HG03520 (cell line): ENCODE data around the gene NUP93.

Experiments
- ATAC-seq: cut with Tn5 transposase; IDR thresholded peaks from one replicate; pipeline ENCODE4 v1.9.1; 2021; ENCODE audit warnings: mild to moderate bottlenecking, moderate library complexity; ENCODE audit not compliant: unreplicated experiment

NUP93 gene

DNA sequence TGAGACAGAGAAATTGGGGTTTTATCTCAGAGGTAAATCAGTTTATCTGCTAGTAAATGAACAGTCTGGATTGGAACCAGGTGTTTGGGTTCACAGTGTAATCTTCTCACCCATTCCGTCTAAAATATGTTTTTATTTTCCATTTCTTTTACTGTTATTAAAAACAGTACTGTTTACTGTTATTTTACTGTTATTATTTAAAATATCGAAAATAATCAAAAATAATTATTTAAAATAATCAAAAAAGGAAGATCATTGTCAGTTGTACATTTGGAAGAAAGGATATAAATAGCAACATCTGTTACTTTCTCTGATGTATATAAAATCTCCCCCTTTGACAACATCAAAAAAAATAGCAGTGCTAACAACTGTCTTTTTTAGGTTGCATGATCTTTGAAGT, 11.5 kb downstream of the NUP93 start:
- ATAC-seq = no peak

DNA sequence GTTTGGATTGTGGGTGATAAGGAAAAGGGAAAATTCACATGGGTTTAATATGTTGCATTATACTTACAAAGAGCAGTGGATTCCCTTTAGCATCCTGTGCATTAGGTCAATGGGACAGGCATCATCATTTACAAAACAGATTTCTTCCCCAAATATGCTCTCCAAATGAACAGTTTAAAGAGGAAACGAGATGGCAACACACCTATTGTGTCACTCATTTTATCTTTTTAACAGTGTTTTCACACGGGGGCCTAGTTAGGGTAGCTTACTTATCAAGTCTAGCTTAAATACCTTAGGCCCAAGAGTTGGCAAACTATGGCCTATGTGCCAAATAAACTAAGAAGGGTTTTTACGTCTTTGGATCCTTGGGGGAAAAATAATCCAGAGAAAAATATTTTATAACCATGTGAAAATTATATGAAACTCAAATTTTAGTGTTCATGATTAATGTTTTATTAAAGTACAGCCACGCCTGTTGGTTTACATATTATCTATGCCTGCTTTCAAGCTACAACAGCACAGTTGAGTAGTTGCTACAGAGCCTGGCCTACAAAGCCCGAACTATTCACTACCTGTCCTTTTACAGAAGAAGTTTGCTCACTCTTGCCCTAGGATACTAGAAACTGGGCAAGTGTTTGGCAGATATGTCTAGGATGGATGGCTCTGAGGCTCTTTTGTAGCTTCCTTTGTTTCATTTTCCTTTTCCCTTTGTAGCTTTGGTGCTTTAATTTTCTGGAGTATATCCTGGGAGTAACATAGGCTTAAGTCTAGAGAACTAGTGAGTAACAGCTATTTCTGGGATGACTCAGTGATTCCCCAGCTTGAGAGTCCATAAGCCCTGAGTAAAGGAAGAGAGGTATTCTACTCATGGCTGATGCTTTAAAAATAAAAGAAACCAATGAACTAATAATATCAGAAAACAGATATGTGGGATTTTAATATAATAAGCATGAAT, 12.4 kb downstream of the NUP93 start:
- ATAC-seq = no peak

DNA sequence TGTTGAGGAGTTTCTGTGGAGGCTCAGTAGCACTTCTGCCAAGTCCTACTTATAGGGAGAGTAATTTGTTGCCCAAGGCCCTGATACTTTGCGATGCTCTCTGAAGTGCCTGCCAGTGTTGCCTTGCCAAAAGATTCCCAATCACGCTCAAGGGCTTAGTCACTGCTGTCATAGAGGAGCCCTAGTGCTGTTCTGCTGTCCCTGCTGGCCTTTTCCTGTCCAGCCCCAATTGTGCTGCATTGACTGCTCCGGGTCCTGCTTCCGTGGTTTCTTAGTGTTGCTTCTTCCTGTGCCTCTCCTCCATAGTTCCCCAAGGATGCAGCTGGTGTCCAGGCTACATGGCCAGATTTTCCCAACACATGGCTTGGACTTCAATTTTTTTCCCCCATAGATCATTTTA, 13.9 kb downstream of the NUP93 start:
- no peak for ATAC-seq

GRCh38 chr16:56744996-56745640, 15.2 kb downstream of the NUP93 start:
- ATAC-seq = no peak

DNA sequence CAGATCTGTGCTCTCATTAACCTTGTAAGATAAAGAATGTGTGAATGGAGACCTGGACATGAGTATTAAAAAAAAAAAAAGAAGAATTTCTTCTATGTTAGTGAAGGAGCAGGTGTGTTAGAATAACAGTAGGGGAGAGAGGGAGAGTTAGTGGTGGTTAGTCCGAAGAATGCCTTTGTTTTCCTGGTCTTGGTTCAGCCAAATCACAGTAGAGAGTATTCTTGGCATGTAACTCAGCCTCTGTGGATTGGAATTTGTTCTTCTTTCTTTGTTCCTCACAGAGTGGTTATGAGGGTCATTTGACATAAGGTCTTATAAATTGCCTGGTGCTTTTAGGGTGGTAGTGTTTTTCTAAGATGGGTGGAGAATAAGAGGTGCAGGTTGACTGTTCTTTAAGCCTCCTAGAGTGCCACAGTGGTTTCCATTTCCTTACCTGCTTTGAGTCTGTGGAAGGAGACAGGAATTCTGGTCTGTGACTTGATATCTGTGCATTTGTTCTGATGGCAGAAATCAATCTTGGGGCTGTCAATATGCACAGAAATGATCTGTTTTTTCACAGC, 17.6 kb downstream of the NUP93 start:
- no peak for ATAC-seq

DNA sequence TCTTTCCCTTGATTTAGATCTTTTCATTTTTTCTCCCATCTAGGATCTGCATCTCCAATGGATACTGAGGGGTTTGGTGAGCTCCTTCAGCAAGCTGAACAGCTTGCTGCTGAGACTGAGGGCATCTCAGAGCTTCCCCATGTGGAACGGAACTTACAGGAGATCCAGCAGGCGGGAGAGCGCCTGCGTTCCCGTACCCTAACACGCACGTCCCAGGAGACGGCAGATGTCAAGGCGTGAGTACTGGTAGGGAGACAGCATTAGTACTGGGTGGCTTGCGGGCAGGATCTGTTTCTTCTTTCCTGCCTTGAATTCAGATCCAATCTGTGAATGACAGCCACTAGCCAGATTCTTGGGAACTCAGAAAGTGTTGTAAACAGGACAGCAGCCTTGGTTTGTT, 18.3 kb downstream of the NUP93 start:
- ATAC-seq = no peak

DNA sequence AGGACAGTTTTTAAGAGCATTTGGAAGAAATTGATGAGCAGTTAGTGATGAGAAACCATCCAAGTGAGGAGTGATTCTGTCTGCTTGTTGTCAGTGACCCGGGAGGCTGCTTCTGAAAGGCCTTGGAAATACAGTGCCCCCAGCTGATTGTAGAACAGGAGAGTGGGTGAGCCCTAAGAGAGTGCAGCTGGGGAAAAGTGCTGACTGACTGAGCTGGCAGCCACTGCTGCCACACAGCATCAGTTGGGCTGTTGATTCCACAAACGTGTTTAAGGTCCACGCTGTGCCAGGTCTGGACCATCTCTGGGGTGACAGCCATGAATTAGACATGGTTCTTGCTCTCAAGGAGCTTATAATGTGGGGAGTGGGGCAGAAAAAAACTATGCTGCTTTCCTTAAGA, 18.9 kb downstream of the NUP93 start:
- ATAC-seq = no peak

DNA sequence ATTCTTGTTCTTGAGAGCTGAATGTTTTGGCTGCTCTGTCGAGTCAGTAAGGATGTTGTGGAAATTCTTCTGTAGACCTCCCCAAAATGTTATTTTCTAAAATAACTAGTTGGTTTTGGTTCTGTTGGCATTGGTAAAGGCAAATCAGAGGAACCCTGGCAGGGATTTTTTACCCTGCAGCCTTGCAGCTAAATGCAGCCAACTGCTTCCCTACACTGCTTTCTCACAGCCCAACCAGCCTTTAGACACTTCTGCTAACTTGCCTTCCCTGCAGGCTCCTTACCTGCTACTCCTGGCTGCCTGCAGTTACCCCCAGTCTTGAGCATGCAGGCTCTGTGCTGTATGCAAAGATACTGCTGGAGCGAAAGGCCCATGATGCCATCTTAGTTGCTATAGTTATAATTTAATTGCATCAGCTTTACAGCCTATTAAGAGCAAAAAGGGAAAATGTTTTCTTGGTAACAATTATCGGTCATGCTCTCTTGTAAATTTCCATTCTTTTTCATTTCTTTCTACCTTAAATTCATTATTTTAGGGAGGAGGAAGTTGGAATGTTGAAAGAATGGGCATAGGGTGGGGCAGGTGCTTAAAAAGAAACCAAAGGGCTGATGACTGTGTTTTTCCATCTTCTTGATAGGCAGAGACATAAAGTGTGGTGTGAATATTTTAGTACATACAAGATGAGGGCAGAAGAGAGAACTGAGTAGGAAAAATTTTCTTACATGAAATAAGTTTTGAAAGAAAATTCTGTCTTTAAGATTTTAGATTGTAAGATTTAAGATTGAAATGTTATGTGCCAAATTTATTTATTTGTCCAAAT, 20.0 kb downstream of the NUP93 start:
- no peak for ATAC-seq

DNA sequence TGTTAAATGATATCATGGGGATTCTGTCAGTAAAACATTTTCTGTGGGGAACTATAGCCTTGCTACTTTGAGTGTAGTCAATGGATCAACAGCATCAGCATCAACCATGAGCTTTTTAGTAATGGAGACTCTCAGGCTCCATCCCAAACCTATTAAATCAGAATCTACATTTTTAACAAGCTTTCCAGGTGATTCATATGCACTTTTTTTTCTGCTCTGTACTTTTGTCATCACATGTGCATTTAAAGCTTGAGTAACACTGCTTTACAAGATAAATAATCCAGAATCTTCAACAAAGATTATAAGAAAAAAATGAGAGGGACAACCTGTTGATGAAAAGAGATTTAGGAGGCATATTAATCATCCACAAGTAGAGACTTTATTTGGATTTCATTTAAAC, 23.5 kb downstream of the NUP93 start:
- no peak for ATAC-seq

- ATAC-seq = no peak
Observed at GRCh38 chr16:56755038-56755437, 25.1 kb downstream of the NUP93 start.

- no peak for ATAC-seq
Observed at GRCh38 chr16:56758432-56758831, 28.5 kb downstream of the NUP93 start.

DNA sequence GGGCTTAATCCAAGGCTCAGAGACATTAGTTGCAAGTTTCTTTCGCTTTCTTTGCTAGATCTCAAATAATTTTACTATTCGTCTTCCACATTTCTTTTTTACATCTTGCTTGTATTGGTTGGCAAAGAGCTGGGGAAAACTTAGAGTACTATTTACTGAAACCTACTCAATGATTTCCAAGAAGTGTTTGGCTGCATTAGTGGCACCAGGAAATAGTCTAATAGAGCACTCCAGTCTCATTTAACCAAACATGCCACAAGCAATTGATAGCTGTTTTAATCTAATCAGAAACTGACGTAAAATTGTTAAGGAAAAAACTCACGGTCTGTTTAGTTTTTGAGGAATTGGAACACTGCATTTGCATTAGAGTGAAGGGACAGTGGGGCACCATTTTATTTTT, 29.0 kb downstream of the NUP93 start:
- ATAC-seq = no peak

DNA sequence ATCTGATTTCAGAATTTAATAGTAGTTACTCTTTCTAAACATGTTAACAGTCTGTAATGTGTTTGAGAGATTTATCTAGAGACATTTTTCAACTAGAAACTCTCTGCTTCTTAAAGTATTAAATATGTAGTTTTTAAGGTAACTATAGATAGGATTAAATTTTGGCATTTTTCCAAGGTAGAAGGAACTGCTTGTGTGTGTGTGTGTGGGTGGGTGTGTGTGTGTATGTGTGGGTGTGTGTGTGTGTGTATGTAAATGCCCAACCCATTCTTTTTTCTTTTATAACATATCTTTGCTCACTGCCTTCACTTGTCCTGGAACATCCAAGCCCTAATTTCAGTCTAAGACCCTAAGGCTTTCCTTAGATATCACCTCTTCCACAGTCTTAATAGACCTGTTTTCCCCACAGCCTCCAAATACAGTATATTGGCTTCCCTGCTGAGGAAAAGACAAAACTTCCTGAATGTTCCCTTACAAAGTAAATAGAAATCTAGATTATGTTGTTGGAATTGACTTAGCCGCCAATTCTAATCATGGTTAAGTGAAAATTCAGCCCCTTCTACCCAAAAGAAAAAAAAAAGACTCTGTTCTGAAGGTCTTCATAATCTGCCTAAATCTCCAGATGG, 33.5 kb downstream of the NUP93 start:
- ATAC-seq = no peak

DNA sequence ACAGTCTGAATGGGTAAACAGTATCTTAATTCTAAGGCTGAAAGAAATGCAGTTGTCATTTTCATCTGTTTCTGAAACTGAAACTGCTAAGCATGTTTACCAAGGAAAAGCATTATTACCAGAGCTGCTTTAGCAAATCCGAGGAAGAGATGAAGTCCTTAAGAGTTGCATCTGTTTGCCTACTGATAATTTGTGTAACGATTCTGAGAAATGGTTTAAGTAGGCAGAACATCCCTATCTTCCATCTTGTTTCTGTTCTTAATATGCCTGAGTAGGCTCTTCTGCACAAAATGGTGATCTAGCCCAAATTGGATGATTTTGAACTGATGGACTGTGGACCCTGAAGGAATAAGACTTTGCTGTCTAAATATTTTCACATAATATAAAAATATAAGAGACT, 34.9 kb downstream of the NUP93 start:
- ATAC-seq = no peak

- ATAC-seq = no peak
Observed at GRCh38 chr16:56765949-56766348, 36.0 kb downstream of the NUP93 start.

GRCh38 chr16:56767024-56767423, 37.1 kb downstream of the NUP93 start:
- no peak for ATAC-seq

DNA sequence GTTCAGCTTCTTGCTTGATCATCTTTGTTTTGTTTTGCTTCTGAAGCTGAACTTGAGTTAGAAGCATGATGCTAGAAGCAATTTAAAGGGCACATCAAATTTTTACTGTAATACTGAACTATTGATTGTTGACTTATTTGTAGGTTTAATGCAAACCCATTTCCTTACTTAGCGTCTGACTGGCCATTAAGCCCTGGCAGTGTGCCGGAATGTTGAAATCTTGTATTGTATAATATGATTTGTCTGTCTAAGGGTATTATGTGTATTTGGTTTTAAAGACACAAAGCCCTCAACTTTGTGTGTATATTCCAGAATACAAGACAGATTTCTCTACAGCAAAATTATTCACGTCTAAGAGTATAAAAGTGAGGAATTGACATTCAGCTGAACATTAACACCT, 39.7 kb downstream of the NUP93 start:
- ATAC-seq = no peak

GRCh38 chr16:56771558-56772279, 41.8 kb downstream of the NUP93 start:
- no peak for ATAC-seq

- no peak for ATAC-seq
Observed at GRCh38 chr16:56773532-56773931, 43.6 kb downstream of the NUP93 start.
